HG03439 (cell line): ENCODE results near the gene CAPN12.

Source experiments
- ATAC-seq: cut with Tn5 transposase; IDR thresholded peaks from one replicate; pipeline ENCODE4 v1.9.1; 2021; ENCODE audit warnings: mild to moderate bottlenecking, moderate library complexity; ENCODE audit not compliant: unreplicated experiment

The CAPN12 gene

GRCh38 chr19:38727306-38727867 lies 16.9 kb downstream of the CAPN12 start:
- no peak for ATAC-seq

- ATAC-seq, result no peak
These were observed 17.4 kb downstream of the CAPN12 start for GRCh38 chr19:38726761-38727301.

GRCh38 chr19:38726284-38726673 lies 18.0 kb downstream of the CAPN12 start:
- ATAC-seq, result no peak

- no peak for ATAC-seq
These were observed 18.6 kb downstream of the CAPN12 start for GRCh38 chr19:38725469-38726283.

GRCh38 chr19:38723990-38724854 lies 20.1 kb downstream of the CAPN12 start:
- no peak for ATAC-seq

GRCh38 chr19:38723606-38723965 lies 20.7 kb downstream of the CAPN12 start:
- ATAC-seq, result no peak

- no peak for ATAC-seq
These were observed 21.2 kb downstream of the CAPN12 start for GRCh38 chr19:38722947-38723605.

- ATAC-seq, result no peak
These were observed 22.1 kb downstream of the CAPN12 start for GRCh38 chr19:38721979-38722773.

GRCh38 chr19:38721496-38721895 lies 22.8 kb downstream of the CAPN12 start:
- ATAC-seq, result no peak

GRCh38 chr19:38720559-38721236 lies 23.6 kb downstream of the CAPN12 start:
- no peak for ATAC-seq

- no peak for ATAC-seq
These were observed 24.3 kb downstream of the CAPN12 start for GRCh38 chr19:38719761-38720558.

GRCh38 chr19:38718747-38719543 lies 25.3 kb downstream of the CAPN12 start:
- ATAC-seq, result no peak

- ATAC-seq, result no peak
These were observed 26.4 kb downstream of the CAPN12 start for GRCh38 chr19:38717855-38718254.

- ATAC-seq, result no peak
These were observed 27.2 kb downstream of the CAPN12 start for GRCh38 chr19:38717051-38717450.

GRCh38 chr19:38715555-38715954 lies 28.7 kb downstream of the CAPN12 start:
- no peak for ATAC-seq

- ATAC-seq, result no peak
These were observed 29.9 kb downstream of the CAPN12 start for GRCh38 chr19:38714354-38714778.

GRCh38 chr19:38713865-38714264 lies 30.4 kb downstream of the CAPN12 start:
- no peak for ATAC-seq

- no peak for ATAC-seq
These were observed 31.0 kb downstream of the CAPN12 start for GRCh38 chr19:38713227-38713649.
